Stimulated activated CD8-positive, alpha-beta memory T cell treated with anti-CD3 and anti-CD28 coated beads, Interleukin-4, amount 100 ng/mL, for 4 hours (primary cell): ENCODE measurements around the gene LACTB.
A peak's percentile ranks its signal among the peaks of the same experiment; 100 is the strongest.

Experiments
- DNase-seq, 2 donors: peaks; one replicate each; pipeline ENCODE4 v3.0.0-alpha.2; 2020; ENCODE audit warnings: low read depth in 2 of 2, low spot score in 1 of 2

The LACTB gene, protein sequence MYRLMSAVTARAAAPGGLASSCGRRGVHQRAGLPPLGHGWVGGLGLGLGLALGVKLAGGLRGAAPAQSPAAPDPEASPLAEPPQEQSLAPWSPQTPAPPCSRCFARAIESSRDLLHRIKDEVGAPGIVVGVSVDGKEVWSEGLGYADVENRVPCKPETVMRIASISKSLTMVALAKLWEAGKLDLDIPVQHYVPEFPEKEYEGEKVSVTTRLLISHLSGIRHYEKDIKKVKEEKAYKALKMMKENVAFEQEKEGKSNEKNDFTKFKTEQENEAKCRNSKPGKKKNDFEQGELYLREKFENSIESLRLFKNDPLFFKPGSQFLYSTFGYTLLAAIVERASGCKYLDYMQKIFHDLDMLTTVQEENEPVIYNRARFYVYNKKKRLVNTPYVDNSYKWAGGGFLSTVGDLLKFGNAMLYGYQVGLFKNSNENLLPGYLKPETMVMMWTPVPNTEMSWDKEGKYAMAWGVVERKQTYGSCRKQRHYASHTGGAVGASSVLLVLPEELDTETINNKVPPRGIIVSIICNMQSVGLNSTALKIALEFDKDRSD

DNA sequence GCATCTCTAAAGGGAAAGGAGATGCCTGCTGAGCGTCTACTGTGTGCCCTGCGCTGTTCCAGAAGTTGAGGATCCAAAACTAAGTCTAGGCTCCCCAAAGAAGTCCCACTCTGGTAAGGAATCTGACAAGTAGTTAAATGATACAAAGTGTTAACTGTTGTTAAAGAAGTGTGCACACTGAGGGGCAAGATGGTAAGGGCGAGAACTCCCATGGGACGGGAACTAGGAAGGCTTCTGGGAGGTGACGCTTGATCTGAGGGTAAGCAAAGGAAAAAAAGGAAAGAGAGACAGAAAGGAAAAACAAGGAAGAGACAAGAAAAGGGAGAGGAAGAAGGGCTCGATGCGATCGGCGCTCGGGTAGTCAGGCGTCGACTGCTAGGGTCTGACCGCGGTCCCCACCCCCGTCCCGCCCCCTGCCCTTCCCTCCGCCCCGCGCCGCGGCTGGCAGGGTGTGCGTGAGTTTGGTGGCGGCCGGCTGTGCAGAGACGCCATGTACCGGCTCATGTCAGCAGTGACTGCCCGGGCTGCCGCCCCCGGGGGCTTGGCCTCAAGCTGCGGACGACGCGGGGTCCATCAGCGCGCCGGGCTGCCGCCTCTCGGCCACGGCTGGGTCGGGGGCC lies at the start of gene LACTB:
Gene LACTB, plus strand, starts transcription at position 480 of the 620 bp plus-strand sequence. Its CDS starts 11 bp downstream, at position 491.
- DNase-seq: peak; percentile 43 to 58

GRCh38 chr15:63072023-63072650 lies 49.5 kb upstream of the LACTB start:
- DNase-seq: no peak

DNA sequence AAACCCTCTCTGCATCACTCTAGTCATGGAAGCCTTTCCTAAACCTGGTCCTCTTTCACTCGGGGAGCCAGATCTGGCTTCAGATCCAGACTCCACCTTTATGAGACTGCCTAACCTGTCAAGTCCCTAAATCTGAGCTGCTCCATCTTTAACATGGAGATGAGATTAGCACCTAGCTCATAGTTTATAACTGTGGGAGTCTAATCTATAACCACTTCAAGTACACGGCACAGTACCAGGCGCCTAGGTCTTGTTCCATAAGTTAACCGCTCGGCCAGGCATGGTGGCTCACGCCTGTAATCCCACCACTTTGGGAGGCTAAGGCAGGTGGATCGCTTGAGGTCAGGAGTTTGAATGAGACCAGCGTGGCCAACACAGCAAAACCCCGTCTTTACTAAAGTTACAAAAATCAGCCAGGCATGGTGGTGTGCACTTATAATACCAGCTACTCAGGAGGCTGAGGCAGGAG lies 48.8 kb upstream of the LACTB start:
- DNase-seq: no peak

DNA sequence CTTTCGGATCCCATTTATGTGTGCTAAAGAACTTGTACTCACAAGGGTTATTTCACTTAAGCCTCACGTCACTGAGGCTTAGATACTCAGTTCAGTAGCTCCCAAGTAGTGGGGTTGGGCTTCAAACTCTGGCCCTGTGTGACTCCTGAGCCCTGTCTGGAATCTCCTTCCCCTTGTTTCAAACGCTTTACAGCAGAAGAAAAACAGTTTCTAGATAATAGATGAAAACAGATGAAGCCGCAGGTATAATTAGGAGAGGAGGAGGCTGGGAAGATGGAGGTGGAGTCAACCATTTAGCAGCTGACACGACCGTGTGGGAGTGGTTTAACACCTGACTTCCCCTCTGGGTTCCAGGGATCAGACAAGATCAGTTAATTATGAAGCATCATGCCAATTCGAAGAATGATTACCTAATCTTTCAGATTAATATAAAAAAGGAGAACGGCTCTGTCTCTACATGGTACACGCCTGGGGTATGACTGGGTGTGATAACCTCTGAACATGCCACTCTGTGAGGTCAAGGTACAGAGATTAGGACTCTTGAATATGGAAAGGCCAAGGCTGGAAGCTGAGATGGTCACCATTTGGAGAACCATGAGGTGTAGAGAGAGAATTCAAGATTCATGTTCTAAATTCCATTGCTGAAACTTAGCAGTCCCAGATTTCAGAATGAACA lies 48.0 kb upstream of the LACTB start:
- no peak for DNase-seq

- no peak for DNase-seq
Observed at GRCh38 chr15:63075015-63075983, 46.4 kb upstream of the LACTB start.

DNA sequence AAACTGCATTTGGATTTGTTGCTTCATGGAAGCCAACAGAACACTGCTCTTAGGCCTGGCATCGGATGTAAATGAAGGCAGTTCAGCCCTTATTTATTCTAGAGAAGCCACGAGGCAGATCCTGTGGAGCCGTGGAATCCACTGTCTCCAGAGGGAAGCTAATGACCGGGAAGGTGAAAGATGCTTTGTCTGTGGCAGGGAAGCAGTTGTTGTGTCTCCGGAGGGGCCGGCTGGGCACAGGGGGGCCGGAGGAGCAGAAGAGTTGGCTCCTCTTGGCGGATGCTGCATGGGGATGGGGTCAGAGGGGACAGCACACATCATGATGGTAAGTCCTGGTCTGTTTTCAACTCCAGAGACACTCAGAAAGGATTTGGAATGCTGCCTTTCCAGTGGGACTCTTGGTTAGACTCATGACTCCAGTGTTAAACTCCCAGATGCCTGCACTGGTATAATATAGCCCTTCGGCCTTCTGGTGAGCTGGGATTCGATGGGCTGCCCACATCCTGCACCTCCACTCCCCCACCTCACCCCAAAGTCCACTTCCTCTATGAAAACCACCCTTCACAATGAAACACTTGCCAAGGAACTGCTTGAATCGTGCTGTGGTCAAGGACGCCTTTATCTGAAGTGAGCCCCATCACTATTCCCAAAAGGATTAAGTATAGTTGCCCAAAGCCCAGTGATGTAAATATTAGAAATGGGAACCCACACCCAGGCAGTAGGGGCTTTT lies 45.5 kb upstream of the LACTB start:
- no peak for DNase-seq

DNA sequence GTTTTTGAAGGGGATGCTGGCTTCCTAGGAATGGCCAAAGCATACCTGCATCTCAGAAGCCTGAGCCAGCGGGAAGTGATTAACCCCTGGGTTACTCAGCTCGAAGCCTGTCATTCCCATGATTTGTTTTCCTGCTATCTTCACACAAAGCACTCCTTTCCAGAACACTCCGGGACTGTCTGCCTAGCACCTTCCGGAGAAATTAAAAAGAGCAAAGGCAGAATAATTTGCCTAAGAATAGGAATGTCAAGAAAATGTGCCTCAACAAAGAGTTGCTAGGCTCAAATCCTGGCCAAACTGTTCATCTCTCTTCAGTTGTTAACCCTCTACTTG lies 45.0 kb upstream of the LACTB start:
- DNase-seq: no peak

DNA sequence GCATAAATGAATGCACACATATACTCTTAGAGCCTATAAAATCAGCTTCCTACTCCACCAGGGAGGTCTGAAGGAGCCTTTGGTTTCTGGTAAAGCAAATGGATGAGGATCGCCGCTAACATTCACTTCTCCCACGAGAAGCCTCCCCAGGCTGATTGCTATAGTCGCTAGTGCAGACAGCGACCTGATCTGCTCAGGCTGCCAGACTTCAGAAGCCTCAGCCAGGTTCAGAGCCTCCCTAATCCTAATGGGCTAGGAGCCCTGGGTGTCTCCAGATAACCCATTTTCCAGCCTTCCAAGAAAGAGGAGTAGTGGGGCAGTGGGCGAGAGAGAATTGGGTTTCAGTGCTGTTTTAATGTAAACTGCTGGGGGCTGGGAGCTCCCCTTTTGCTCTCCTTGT lies 43.7 kb upstream of the LACTB start:
- no peak for DNase-seq

GRCh38 chr15:63079947-63080626 lies 41.6 kb upstream of the LACTB start:
- no peak for DNase-seq

- no peak for DNase-seq
Observed at GRCh38 chr15:63080634-63081250, 40.9 kb upstream of the LACTB start.

DNA sequence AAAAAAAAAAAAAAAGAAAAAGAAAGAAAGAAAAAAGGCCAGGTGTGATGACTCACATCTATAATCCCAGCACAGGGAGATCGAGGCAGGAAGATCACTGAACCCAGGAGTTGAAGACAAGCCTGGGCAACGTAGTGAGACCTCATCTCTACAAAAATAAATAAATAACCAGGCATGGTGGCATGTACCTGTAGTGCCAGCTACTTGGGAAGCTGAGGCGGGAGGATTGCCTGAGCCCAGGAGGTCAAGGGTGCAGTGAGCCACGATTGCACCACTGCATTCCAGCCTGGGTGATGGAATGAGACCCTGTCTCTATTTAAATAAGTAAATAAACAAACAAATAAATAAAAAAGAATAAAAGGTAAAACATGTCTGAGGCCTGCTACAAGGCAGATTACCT lies 39.3 kb upstream of the LACTB start:
- no peak for DNase-seq

DNA sequence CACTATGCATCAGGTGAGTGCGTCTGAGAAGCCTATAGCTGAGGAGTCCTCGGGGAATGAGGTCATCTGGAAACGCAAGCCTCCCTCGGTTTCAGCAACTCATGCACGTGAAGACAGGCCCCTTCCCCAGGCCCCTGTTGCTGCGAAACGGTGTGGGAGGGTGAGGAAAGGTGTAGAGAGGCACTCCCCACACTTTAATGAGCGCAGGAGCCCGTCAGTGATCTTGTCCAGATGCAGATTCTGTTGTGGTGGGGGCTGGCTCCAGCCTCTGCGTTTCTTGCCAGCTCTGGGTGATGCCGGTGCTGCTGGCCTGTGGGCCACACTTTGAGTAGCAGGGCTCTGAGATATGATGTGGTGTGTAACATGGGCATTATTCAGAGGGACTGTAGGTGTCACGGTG lies 38.6 kb upstream of the LACTB start:
- DNase-seq: no peak

GRCh38 chr15:63083541-63083940 lies 38.1 kb upstream of the LACTB start:
- no peak for DNase-seq

DNA sequence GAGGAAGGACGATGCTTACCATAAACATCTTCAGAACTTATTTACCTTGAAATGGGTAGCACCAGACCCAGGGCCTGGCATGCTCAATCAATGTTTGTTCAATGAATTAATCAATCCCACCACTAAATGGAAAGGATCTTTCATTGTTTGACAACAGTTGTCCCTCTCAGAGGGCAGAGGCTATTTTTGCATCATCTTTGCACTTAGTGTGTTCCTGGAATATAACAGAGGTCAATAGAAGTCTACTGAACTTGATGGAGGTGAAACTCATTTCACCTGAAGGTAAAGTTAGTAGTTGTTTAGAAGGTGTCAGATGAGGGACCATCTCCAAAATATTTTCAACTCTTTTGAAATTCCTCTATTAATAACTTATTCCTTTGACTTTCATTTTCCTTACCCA lies 36.9 kb upstream of the LACTB start:
- DNase-seq: no peak

DNA sequence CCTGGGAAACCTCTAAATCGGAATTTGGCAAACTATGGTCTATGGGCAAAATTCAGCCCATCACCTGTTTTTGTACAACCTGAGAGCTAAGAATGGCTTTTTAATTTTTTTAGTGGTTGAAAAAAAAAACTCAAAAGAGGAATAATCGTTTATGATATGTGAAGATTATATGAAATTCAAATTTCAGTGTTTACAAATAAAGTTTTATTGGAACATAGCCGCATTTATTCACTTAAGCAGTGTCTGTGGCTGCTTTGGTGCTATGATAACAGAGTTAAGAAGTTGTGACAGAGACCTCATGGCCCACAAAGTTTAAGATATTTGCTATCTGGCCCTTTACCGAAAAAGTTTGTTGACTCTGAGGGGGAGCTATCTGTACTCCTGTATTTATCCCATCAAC lies 36.4 kb upstream of the LACTB start:
- no peak for DNase-seq

GRCh38 chr15:63086271-63086670 lies 35.4 kb upstream of the LACTB start:
- DNase-seq: no peak

DNA sequence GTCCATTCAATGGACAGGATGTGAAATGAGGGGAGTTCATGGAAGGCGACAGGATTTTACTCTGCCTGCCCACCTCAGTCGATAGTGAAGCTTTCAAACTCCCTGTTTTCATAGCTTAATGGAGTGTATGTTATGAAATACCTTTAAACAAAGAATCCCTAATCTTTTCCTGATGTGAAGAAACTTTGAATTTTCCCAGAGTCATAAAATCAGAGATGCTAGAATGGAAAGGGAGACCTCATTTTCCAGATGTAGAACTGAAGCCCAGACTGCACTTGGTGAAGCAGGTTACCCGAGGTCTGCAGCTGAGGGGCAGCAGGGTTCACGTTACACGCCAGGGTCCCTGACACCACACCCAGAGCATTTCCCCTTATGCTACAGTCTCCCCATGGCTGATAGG lies 34.7 kb upstream of the LACTB start:
- no peak for DNase-seq

DNA sequence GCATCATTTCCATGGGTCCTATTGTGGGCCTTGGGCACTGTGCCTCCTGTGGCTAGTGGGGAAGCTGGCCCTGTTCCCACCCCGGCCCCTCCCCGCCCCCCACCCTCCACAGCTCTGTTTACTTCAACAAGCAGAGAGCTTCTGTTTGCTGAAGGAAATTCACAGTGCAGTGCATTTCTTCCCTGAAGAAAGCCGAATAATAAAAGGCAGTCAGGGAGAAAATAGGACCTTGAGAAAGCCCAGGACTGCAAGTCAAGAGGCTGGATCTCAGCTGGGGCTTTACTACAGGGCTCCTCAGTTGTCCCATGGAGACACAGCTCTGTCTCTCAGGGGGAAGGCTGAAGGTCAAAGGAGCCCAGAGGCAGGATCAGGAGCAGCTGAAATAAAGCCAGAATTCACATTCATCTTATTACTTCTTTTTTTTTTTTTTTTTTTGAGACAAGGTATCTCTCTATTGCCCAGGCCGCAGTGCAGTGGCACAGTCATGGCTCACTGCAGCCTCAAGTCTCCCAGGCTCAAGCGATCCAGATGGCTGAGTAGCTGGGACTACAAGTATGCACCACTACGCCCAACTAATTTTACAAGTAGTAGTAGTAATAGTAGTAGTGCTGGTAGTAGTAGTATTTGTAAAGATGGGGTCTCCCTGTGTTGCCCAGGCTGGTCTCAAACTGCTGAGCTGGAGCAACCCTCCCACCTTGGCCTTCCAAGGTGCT lies 33.0 kb upstream of the LACTB start:
- no peak for DNase-seq
